NK-92 (cell line): ENCODE results near the gene CLCN1.

Source experiments
- DNase-seq: peaks from one replicate; lab custom pipeline; 2025; ENCODE audit not compliant: unreplicated experiment; lab: John Stamatoyannopoulos, UW

CLCN1 gene

DNA sequence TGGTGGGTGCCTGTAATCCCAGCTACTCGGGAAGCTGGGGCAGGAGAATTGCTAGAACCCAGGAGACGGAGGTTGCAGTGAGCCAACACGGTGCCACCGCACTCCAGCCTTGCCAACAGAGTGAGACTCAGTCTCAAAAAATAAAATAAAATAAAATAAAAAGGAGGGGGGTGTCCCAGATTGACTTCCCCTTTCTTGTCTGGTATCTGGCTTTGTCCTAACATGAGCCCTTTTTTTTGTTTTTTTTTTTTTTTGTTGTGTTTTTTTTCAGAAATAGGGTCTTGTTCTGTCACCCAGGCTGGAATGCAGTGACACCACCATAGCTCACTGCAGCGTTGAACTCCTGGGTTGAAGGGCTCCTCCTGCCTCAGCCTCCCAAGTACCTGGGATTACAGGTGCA is 23.0 kb upstream of the CLCN1 start:
- no peak for DNase-seq

DNA sequence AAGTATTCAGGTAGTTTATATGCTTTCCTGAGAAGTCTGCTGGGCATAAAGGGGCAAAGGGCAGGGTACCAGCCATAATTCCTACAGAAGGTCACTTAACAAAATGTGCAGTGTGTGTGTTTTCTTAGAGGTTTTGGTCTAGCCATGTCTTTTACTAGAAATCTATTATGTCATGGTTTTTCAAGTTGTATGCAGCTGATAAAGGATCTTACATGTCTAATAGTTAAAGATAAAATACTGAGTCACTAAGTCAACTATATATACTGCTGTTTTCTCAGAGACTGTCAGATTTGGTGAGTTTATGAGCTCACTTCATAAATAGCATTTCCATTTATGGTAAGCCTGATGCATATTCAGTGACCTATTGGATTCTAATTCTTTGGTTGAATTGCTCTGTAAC is 20.0 kb upstream of the CLCN1 start:
- DNase-seq = no peak

DNA sequence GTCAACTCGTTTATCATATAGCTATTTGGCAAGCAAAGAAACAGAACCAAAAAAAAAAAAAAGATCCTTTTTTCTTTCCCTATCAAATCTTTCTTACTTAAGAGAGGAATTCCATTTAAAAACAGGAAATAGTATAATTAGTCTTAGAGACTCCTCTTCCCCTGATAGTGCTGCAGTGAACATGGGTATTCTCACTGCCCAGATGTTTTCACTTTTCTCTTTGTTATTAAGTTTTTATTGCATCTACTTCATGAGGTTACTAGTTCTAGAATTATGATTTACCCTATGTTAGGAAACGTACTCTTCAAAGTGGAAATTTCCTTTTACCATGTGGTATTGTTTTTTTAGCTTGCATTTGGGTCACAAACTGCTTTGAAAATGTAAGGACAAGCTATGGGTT is 19.2 kb upstream of the CLCN1 start:
- no peak for DNase-seq

DNA sequence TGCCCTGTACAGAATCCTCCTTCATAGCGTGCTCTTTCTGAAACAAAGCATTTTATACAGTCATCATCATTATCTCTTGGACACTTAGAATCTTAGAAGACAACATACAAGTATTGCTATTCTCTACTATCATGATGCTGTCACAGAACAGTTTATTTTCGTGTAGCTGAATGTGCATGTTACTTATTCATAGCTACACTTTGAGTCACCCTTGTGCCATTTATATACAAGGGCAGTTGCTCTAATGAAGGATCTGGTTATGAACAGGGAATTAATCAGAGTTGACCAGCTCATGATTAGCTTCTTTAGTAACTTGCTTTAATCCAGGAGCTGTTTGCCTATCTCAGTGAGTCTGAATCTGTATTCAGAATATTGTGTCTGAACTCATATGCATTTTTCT is 16.6 kb upstream of the CLCN1 start:
- DNase-seq = no peak

DNA sequence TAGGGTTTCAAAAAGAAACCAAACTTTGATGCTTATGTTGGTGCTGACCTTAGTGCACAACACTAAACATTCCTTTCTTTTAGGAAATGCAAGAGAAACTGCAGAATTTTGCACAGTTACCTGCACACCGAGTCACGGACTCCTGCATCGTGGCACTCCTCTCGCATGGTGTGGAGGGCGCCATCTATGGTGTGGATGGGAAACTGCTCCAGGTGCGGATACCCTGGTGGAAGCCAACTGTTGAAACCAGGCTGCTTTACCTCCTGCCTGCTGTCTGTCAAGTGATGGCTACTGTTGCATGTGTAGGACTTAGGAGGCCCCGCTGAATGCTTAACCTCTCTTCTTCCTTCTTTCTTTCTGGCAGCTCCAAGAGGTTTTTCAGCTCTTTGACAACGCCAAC is 16.1 kb upstream of the CLCN1 start:
- DNase-seq = no peak

DNA sequence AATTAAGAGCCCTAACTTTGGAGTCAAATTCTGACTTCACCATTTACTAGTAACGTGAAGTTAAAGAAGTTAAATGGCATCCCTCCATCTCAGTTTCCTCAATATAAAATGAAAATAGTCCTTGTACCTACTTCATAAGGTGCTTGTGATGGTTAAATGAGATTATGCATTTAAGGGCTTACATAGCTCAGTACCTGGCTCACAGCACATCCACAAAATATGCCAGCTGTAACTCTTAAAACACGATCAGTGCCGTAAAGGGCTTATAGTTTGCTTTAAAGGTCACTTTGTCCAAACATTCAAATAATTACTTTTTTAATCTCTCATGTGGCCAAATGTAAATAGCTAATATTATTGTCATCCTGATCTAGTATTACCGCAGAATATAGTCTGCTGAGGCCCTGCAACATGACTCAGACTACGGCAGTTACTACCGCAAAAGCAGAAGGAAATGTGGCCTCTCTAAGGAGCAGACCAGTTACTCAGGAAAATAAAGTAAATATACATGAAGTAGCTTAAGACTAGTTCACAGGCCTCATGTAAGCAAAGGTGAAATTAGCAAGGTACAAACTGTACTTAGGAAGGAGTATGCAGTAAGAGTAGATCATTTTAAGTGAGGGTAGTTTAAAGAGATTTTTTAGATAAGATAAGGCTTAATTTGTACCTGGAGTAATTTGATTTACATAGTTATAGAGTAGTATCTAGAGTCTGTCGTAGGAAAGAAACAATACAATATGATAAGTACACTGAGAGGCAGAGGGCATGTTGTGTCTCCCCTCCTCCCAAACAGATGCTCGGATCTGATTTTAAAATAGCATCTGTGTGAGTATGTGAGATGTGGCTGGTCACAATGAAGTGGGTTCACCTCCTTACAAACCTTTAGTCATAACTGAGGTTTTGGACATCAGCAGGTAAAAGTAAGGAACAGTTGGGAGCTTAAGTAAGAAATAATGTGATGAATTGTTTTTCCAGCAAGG is 14.7 kb upstream of the CLCN1 start:
- DNase-seq = no peak

DNA sequence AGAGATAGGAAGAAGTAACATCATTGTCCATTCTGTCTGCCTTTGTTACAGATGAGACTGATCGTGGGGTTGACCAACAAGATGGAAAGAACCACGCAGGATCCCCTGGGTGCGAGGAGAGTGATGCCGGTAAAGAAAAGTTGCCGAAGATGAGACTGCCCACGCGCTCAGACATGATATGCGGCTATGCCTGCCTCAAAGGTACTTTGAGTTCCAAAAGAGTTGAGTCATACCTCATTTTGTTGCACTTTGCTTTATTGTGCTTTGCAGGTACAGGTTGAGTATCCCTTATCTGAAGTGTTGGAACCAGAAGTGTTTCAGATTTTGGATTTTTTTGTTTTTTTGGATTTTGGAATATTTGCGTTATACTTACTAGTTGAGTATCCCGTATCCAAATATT is 12.2 kb upstream of the CLCN1 start:
- no peak for DNase-seq

DNA sequence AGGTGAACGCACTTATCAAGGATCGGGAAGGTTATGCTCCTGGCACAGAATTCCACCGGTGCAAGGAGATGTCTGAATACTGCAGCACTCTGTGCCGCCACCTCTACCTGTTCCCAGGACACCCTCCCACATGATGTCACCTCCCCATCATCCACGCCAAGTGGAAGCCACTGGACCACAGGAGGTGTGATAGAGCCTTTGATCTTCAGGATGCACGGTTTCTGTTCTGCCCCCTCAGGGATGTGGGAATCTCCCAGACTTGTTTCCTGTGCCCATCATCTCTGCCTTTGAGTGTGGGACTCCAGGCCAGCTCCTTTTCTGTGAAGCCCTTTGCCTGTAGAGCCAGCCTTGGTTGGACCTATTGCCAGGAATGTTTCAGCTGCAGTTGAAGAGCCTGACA is 11.0 kb upstream of the CLCN1 start:
- DNase-seq = no peak

DNA sequence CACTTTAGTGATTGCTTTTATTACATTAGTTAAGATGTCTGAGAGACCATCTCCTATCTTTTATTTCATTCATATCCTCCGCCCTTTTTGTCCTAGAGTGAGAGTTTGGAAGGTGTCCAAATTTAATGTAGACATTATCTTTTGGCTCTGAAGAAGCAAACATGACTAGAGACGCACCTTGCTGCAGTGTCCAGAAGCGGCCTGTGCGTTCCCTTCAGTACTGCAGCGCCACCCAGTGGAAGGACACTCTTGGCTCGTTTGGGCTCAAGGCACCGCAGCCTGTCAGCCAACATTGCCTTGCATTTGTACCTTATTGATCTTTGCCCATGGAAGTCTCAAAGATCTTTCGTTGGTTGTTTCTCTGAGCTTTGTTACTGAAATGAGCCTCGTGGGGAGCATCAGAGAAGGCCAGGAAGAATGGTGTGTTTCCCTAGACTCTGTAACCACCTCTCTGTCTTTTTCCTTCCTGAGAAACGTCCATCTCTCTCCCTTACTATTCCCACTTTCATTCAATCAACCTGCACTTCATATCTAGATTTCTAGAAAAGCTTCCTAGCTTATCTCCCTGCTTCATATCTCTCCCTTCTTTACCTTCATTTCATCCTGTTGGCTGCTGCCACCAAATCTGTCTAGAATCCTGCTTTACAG is 10.4 kb upstream of the CLCN1 start:
- DNase-seq = no peak

DNA sequence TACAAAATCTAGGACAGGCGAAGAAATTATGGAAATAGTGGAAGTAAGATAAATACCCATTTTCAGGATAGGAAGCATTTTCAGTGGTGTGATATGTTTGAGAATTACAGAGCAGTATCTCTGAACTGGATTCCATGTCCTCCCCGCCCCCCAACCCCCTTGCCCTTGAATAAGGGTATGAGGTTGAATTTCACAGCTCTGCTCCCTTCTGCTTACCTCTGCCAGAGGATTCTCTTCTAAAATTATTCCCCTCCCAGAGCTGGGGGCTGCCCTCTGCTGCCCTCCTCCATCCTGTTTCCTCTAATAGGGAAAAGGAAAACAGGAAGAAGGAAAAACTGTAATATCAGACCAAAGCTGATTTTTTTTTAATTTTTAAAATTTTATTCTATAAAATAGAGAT is 7.3 kb upstream of the CLCN1 start:
- DNase-seq = no peak

DNA sequence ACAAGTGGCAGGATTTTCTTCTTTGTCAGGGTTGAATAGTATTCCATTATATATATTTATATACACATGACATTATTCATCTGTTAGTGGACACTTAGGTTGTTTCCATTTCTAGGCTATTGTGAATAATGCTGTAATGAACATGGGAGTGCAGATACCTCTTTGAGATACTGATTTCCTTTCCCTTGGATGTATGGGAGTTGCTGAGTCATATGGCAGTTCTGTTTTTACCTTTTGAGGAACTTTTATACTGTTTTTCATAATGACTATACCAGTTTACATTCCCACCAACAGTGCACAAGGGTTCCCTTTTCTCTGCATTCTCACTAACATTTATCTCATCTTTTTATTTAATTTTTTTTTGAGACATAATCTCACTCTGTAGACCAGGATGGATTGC is 1.8 kb upstream of the CLCN1 start:
- no peak for DNase-seq

DNA sequence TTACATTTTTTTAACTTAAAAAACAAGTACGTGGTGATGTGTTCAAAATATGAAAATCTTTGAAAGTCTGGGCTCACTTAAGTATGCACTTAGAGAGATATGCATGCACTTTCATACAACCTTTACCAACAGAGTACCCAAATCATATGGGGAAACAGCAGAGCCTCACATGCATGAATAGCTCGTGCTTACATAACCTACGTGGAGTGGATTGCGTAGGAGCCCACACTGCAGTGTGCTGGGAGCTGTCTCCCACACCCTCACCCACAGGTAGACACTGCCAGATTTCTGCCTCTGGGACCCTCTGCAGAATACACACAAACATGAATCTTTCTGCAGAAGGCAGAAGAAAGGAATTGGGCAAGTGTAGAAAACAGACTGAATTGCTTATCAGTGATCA is 581 bp downstream of the CLCN1 start:
- DNase-seq = no peak

DNA sequence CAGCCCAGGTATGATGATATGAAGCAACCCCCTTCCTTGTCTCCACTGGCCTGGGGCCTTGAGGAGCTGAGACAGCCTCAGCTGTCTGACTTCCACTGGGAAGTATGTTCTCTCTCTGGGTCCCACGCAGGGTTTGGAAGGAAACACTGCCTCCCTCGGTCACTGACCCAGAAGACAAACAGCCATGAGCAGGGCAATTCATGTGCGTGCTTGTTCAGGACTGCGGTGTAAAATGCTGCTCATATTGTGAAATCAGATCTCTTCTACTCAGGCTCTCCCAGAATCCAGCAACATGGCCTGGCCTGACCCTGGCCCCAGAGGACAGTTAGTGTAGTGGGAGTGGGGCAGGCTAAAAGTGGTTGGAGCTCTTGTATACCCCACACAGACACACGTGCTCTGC is 2.8 kb downstream of the CLCN1 start:
- no peak for DNase-seq

DNA sequence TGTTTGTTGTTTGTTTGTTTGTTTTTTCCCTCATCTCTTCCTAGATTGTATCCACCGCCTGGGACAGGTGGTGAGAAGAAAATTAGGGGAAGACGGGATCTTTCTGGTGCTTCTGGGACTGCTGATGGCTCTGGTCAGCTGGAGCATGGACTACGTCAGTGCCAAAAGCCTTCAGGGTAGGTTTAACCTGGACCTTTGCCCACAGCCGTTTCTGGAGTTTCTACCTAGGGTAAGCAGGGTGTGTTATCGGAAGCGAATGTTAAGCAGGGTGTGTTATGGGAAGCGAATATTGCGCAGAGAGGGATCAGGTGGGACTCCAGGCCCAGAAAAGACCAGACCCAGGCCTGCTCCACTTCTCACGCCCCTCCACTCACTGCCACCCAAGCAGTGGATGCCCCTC is 4.7 kb downstream of the CLCN1 start:
- DNase-seq = no peak

DNA sequence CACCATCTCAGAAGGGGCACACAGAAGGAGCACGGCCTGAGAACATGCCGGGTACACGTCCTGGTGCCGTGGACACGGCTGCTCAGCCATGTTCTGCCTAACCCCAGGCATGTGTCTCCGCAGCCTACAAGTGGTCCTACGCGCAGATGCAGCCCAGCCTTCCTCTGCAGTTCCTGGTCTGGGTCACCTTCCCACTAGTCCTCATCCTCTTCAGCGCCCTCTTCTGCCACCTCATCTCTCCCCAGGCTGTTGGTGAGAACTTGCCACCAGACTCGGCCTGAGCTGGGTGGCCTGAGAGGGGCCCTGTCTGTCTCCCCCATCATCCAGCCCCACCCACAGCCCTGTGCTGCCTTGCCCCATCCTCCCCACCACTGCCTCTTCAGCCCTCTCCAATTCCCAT is 5.3 kb downstream of the CLCN1 start:
- DNase-seq = no peak

DNA sequence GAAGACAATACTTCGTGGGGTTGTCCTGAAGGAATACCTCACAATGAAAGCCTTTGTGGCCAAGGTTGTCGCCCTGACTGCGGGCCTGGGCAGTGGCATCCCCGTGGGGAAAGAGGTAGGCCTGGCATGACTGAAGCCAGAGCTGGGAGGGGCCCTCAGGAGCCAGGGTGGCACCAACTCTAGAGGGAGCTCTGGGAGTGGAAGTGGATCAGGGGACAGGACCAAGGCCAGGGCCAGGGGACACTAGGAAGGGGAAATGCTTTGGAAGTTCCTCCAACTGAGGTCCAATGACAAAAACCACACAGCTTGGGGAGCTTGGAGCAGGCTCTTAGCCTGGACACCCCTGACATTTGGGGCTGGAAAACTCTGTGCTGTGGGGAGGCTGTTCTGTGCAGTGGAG is 5.8 kb downstream of the CLCN1 start:
- no peak for DNase-seq

DNA sequence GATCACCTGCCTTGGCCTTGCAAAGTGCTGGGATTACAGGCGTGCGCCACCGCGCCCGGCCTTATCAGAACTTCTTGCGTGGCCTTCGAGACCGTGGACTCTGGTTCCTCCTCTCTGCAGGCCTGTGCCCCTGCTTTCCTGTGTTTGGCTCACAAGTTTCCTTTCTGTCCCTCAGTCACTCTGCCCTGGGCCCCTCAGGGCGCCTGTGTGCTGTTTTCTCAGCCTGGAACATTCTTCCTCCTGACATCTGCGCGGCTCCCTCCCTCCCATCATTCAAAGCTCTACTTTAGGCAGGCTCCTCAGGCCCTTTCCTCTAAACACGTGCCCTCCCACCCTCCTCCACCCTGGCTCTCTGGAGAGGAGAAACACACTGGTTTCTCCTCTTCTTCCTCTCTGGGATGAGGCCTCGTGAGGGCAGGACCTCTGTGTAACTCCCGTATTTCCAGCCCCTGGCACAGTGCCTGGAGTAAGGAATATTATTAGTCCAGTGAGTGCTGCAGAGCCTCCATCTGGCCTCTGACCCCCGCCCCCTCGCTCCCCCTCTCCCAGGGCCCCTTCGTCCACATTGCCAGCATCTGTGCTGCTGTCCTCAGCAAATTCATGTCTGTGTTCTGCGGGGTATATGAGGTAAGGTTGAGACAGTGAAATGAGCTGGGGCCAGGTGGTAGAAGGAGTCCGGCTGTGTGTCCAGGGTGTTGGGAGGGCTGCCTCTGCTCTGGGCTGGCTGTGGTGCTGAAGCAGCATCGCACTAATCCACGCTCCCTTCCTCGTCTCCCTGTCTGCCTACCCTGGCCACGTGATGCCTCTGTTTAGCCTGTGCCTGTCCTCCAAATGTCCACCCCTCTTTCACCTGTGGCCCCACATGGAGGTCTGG is 7.1 kb downstream of the CLCN1 start:
- no peak for DNase-seq

DNA sequence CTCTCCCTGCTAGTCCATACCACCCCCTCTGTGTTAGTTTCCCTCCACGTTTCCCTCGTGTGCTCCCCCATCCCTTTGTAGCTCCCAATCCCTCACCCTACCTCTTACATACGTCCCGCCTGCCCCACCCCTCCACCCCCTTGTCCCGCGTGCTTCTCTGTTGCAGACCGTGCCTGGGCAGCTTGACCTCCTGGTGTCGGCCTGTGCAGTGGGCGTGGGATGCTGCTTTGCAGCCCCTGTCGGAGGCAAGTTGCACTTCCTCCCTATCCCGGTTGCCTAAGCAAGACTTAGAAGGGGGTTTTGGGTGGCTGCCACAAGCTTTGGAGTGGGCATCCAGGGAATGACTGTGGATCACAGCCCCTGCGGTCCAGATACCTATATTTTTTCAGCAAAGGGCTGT is 7.7 kb downstream of the CLCN1 start:
- no peak for DNase-seq

DNA sequence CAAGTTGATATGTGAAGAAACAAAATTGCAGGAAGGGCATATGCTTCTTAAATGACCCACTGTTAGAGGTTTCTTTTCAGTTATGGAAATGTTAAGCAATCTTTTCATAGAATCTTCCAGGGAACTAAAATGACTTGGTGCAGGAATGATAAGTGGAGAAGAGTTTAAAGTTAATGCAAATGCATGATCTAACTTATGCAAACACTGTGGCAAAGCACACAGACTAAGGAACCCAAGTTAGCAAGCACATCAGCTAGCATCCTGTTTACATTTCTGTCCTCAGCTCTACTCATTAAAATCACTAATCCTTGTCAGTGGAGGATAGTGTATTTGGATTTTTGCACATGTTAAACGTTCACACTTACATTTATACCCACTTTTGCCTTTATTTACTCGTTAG is 9.3 kb downstream of the CLCN1 start:
- no peak for DNase-seq

DNA sequence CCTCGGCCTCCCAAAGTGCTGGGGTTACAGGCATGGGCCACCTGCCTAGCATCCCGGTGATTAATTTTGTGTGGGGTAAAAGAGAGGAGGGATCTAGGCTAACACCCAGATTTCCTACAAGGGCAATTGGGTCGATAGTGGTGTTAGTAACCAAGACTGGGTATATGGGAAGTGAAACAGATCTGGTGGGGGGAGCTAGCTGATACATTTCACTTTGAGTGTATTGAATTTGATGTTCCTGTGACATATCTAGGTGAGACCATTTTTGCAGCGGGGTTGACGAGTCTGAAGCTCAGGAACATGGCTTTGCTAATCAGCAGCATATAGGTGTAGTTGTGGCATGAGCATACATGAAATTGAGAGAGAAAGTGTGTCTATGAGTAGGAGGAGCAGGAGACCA is 12.0 kb downstream of the CLCN1 start:
- DNase-seq = no peak

DNA sequence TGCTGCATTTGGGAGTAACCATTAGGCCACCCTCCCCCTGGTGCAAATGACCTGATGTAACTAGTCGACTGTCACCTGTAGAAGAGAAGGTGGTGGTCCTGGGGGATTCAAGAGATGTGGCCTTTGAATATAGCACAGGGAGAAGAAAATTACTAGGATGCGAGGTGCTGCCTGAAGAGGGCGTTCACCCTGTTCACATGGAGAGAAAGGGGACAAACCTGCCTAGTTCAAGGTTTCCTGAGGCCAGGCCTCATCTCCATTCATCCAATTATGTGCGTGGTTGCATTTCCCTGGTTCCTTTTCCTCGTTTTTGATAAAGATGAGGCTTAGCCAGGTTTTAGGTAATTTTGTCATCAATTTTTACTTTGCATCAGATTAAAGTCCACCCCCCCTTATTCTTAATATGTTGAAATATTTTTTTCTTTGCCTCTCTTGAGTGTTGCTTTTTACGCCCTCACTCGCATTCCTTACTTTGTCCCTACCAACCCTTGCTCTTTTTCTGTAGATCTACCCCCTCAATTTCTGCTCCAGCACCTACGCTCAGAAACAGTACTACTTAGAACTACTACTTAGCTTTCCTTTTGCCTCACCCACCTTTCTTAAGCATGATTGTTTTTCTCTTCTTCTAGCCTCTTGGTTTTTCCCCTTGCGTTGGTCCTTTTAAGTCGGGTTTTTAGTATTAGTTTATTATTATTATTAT is 13.7 kb downstream of the CLCN1 start:
- no peak for DNase-seq
